H1 (cell line): ENCODE measurements around the gene MKI67. TPM values are rescaled to one million over a fixed set of nuclear protein-coding genes. Genes with fewer than 3 reads are reported as not detected.

Experiments
- CTCF ChIA-PET: fragments of 300-600 bp; sonication (Branson Sonifier 250); formaldehyde crosslinking; loops from one replicate; lab custom pipeline; 2021; ENCODE audit not compliant: partially characterized antibody; lab: Charles Lee
- POLR2A ChIA-PET: fragments of 300-600 bp; sonication (Branson Sonifier 250); formaldehyde crosslinking; loops from one replicate; lab custom pipeline; 2021; ENCODE audit warnings: inconsistent platforms; ENCODE audit not compliant: partially characterized antibody; lab: Charles Lee
- DNase-seq, 2 experiments: peaks; one replicate each; pipeline versions ENCODE4 v3.0.0 to v3.0.0-alpha.2; 2010 to 2022; ENCODE audit warnings: low spot score in 2 of 2, low read depth in 1 of 2, mixed read lengths in 1 of 2
- FAIRE-seq: peaks from 2 replicates; lab custom pipeline; 2011; peaks lifted over from hg19 to GRCh38; lab: Jason Lieb, UNC
- H2AFZ ChIP-seq: 2 replicates; pipeline ENCODE4 v1.8.1; 2012; ENCODE audit warnings: low read length, inconsistent platforms
- H2AK5ac ChIP-seq: 2 replicates; pipeline ENCODE4 v1.6.1; 2013; ENCODE audit warnings: low read depth, low read length
- H2BK120ac ChIP-seq: replicated peaks from 2 replicates; pipeline ENCODE3; 2013; ENCODE audit warnings: low read depth, low read length, inconsistent platforms
- H2BK12ac ChIP-seq: 2 replicates; pipeline ENCODE4 v1.6.1; 2013; ENCODE audit warnings: low read depth, low read length
- H2BK15ac ChIP-seq: 2 replicates; pipeline ENCODE4 v1.6.1; 2013; ENCODE audit warnings: low read length
- H2BK20ac ChIP-seq: 2 replicates; pipeline ENCODE4 v1.6.1; 2013; ENCODE audit warnings: low read length
- H2BK5ac ChIP-seq: 2 replicates; pipeline ENCODE4 v1.6.1; 2013; ENCODE audit warnings: low read depth, low read length
- H3K14ac ChIP-seq: 2 replicates; pipeline ENCODE4 v1.6.1; 2013; ENCODE audit warnings: inconsistent platforms; ENCODE audit not compliant: insufficient read length
- H3K18ac ChIP-seq: 2 replicates; pipeline ENCODE4 v1.6.1; 2013; ENCODE audit warnings: low read length; ENCODE audit errors: extremely low read depth
- H3K23ac ChIP-seq: 2 replicates; pipeline ENCODE4 v1.6.1; 2013; ENCODE audit warnings: inconsistent platforms; ENCODE audit not compliant: insufficient read length
- H3K23me2 ChIP-seq: 2 replicates; pipeline ENCODE4 v1.6.1; 2013; ENCODE audit warnings: low read depth, low read length
- H3K27ac ChIP-seq: 2 replicates; pipeline ENCODE4 v1.6.1; 2011; ENCODE audit warnings: low read depth, low read length, inconsistent platforms
- H3K27me3 ChIP-seq, 4 experiments: replicated peaks in 1 of 4; 1 replicate in 1 of 4; 2 replicates in 3 of 4; pipeline versions ENCODE4 v1.6.1 to v1.8.1; 2011 to 2013; ENCODE audit warnings: low read length in 3 of 4, mild to moderate bottlenecking in 3 of 4, inconsistent platforms in 2 of 4, mixed read lengths in 2 of 4, moderate library complexity in 1 of 4; ENCODE audit not compliant: control insufficient read depth in 3 of 4, insufficient read depth in 3 of 4; ENCODE audit errors: extremely low read depth in 1 of 4
- H3K36me3 ChIP-seq, 4 experiments: 2 replicates each; pipeline versions ENCODE4 v1.6.1 to v1.8.1; 2011 to 2013; ENCODE audit warnings: mild to moderate bottlenecking in 4 of 4, low read length in 3 of 4, moderate library complexity in 2 of 4, control low read depth in 1 of 4, inconsistent platforms in 1 of 4; ENCODE audit not compliant: insufficient read depth in 4 of 4, control insufficient read depth in 2 of 4
- H3K4ac ChIP-seq: replicated peaks from 2 replicates; pipeline ENCODE3; 2013; ENCODE audit warnings: low read length, low read depth, mixed read lengths, inconsistent platforms; ENCODE audit not compliant: insufficient read length
- H3K4me1 ChIP-seq, 4 experiments: replicated peaks in 1 of 4; 1 replicate in 1 of 4; 2 replicates in 3 of 4; pipeline versions ENCODE4 v1.6.1 to v1.8.1; 2011 to 2013; ENCODE audit warnings: low read length in 3 of 4, inconsistent platforms in 2 of 4, mixed read lengths in 1 of 4; ENCODE audit not compliant: insufficient read depth in 4 of 4, control insufficient read depth in 3 of 4
- H3K4me2 ChIP-seq, 2 experiments: 2 replicates each; pipeline versions ENCODE4 v1.6.1 to v1.8.1; 2011 to 2013; ENCODE audit warnings: low read depth in 2 of 2, low read length in 2 of 2, control low read depth in 1 of 2, inconsistent platforms in 1 of 2, mild to moderate bottlenecking in 1 of 2; ENCODE audit not compliant: insufficient read depth in 1 of 2
- H3K4me3 ChIP-seq, 4 experiments: fragments of 200-600, 300-600 bp in 1 of 4; sonication (generic), shearing (Covaris generic), sonication (Bioruptor Twin) in 1 of 4; 2 replicates each; pipeline versions ENCODE4 v1.5.1 to v1.8.1; 2011 to 2016; ENCODE audit warnings: low read length in 4 of 4, low read depth in 3 of 4, control low read depth in 2 of 4, inconsistent platforms in 2 of 4, mild to moderate bottlenecking in 2 of 4, mixed read lengths in 1 of 4, moderate library complexity in 1 of 4; ENCODE audit not compliant: insufficient read depth in 2 of 4; ENCODE audit errors: extremely low read depth in 1 of 4
- H3K56ac ChIP-seq: replicated peaks from 2 replicates; pipeline ENCODE3; 2013; ENCODE audit warnings: low read depth, mild to moderate bottlenecking, mixed read lengths, low read length, inconsistent platforms; ENCODE audit not compliant: insufficient read length
- H3K79me1 ChIP-seq: 2 replicates; pipeline ENCODE4 v1.6.1; 2013; ENCODE audit warnings: low read depth, low read length, control low read depth
- H3K79me2 ChIP-seq, 2 experiments: 2 replicates each; pipeline versions ENCODE4 v1.6.1 to v1.8.1; 2012 to 2013; ENCODE audit warnings: low read length in 2 of 2, mild to moderate bottlenecking in 2 of 2, inconsistent platforms in 1 of 2; ENCODE audit not compliant: insufficient read depth in 2 of 2, control insufficient read depth in 1 of 2
- H3K9ac ChIP-seq, 4 experiments: replicated peaks in 1 of 4; 1 replicate in 1 of 4; 2 replicates in 3 of 4; pipeline versions ENCODE4 v1.6.1 to v1.8.1; 2011 to 2013; ENCODE audit warnings: low read depth in 3 of 4, low read length in 3 of 4, control low read depth in 2 of 4, mild to moderate bottlenecking in 2 of 4, moderate library complexity in 2 of 4, inconsistent platforms in 1 of 4; ENCODE audit errors: extremely low read depth in 1 of 4
- H3K9me3 ChIP-seq, 2 experiments: 2 replicates each; pipeline versions ENCODE4 v1.6.1 to v1.8.1; 2012 to 2013; ENCODE audit warnings: mild to moderate bottlenecking in 2 of 2, moderate library complexity in 2 of 2, control low read depth in 1 of 2, inconsistent platforms in 1 of 2, low read depth in 1 of 2, low read length in 1 of 2, mixed read lengths in 1 of 2; ENCODE audit not compliant: insufficient read depth in 2 of 2
- H4K20me1 ChIP-seq, 2 experiments: replicated peaks in 1 of 2; 2 replicates each; pipeline versions ENCODE3 to v1.8.1; 2011 to 2013; ENCODE audit warnings: inconsistent platforms in 2 of 2, low read length in 2 of 2, mild to moderate bottlenecking in 1 of 2; ENCODE audit not compliant: insufficient read depth in 2 of 2, control insufficient read depth in 1 of 2
- H4K5ac ChIP-seq: 2 replicates; pipeline ENCODE4 v1.6.1; 2013; ENCODE audit warnings: low read length, low read depth, mixed read lengths, inconsistent platforms; ENCODE audit not compliant: insufficient read length
- H4K8ac ChIP-seq: 2 replicates; pipeline ENCODE4 v1.8.0; 2013; ENCODE audit warnings: mild to moderate bottlenecking, moderate library complexity, low read length, inconsistent platforms; ENCODE audit not compliant: insufficient read depth; ENCODE audit errors: extremely low read depth
- H4K91ac ChIP-seq: replicated peaks from 2 replicates; pipeline ENCODE3; 2013; ENCODE audit warnings: low read length, mixed read lengths, inconsistent platforms; ENCODE audit not compliant: insufficient read length
- ASH2L ChIP-seq: fragments of 200-600, 300-600 bp; sonication (generic); IDR thresholded peaks from one replicate; pipeline ENCODE4 v1.7.1; 2017; ENCODE audit warnings: low read length
- BACH1 ChIP-seq: IDR thresholded peaks from 2 replicates; pipeline ENCODE4 v1.6.1; 2012; ENCODE audit warnings: low read length, improper control_type of control experiment
- CEBPB ChIP-seq: IDR thresholded peaks from 2 replicates; pipeline ENCODE4 v1.6.1; 2012; ENCODE audit warnings: low read depth, low read length
- CREB1 ChIP-seq: IDR thresholded peaks from 2 replicates; pipeline ENCODE4 v1.6.1; 2012; ENCODE audit warnings: inconsistent platforms
- CTBP2 ChIP-seq: IDR thresholded peaks from 2 replicates; pipeline ENCODE4 v1.7.0; 2011; ENCODE audit warnings: borderline replicate concordance, mild to moderate bottlenecking, moderate library complexity, mixed read lengths, low read length; ENCODE audit not compliant: insufficient read depth, insufficient read length
- EP300 ChIP-seq, 2 experiments: IDR thresholded peaks; 1 replicate in 1 of 2; 2 replicates in 1 of 2; pipeline ENCODE4 v1.6.1; 2011 to 2012; ENCODE audit warnings: low read depth in 2 of 2, low read length in 2 of 2, mild to moderate bottlenecking in 2 of 2, borderline replicate concordance in 1 of 2, inconsistent platforms in 1 of 2, moderate library complexity in 1 of 2
- GABPA ChIP-seq: IDR thresholded peaks from 2 replicates; pipeline ENCODE4 v1.6.1; 2011; ENCODE audit warnings: mild to moderate bottlenecking, low read length, moderate library complexity, borderline replicate concordance; ENCODE audit not compliant: insufficient read depth
- RBBP5 ChIP-seq: IDR thresholded peaks from 2 replicates; pipeline ENCODE4 v1.7.1; 2012; ENCODE audit warnings: low read depth, mild to moderate bottlenecking, inconsistent platforms, low read length, moderate library complexity, borderline replicate concordance
- RNF2 ChIP-seq: fragments of 200-900, 300-1000 bp; sonication (generic); IDR thresholded peaks from 2 replicates; pipeline ENCODE4 v1.7.1; 2016; ENCODE audit warnings: borderline replicate concordance, low read depth, mild to moderate bottlenecking, antibody characterized with exemption, low read length; ENCODE audit not compliant: poor library complexity, severe bottlenecking; ENCODE audit errors: missing control alignments
- SIX5 ChIP-seq: IDR thresholded peaks from 2 replicates; pipeline ENCODE4 v1.6.1; 2011; ENCODE audit warnings: mild to moderate bottlenecking, low read depth, low read length
- TEAD4 ChIP-seq: IDR thresholded peaks from 2 replicates; pipeline ENCODE4 v1.6.1; 2012; ENCODE audit warnings: low read depth, low read length, inconsistent platforms, mixed read lengths
- YY1 ChIP-seq: IDR thresholded peaks from 2 replicates; pipeline ENCODE4 v1.6.1; 2011; ENCODE audit warnings: low read depth, mild to moderate bottlenecking, low read length
- WGBS, 2 experiments: shearing (Covaris generic) in 1 of 2; methylation state at CpG; one replicate each; pipeline versions ENCODE4 v1.1.6 to v1.1.7; 2013 to 2015; ENCODE audit warnings: low lambda C conversion rate in 2 of 2, mixed read lengths in 2 of 2, inconsistent platforms in 1 of 2, low coverage in 1 of 2, missing lambda C conversion rate in 1 of 2; ENCODE audit not compliant: insufficient replicate concordance in 2 of 2, insufficient coverage in 1 of 2, insufficient read length in 1 of 2; ENCODE audit errors: extremely low coverage in 1 of 2, missing lambda C conversion rate in 1 of 2; 5-methylcytosine and 5-hydroxymethylcytosine counted together
- polyA plus RNA-seq, 7 experiments: library from polyadenylated mRNA; depleted of rRNA in 3 of 7; stranded (reverse) in 5 of 7; unstranded in 2 of 7; fragments of >200 nt in 5 of 7; fragments of 200-250 nt in 2 of 7; gene quantifications; 1 replicate in 5 of 7; 2 replicates in 1 of 7; 4 replicates in 1 of 7; pipeline versions ENCODE4 v1.2.1 to v1.2.3, GENCODE V29; 2011 to 2013; ENCODE audit warnings: missing spikeins in 2 of 7, mixed read lengths in 2 of 7
- total RNA-seq: library from RNA; stranded (reverse); fragmentation: NEBNext Ultra II Directional; extraction: Animal tissue kit (Norgen Biotek cat#: 25700); gene quantifications from 2 replicates; pipeline ENCODE4 v1.2.1, GENCODE V29; 2021

The MKI67 gene
- total and polyA plus RNA-seq, 2 of the 8 experiments (the other 6 are each of a cell fraction or from before 2014, with no cell fraction given): 15.8 to 85.1 TPM

GRCh38 chr10:128084364-128084763, 41.9 kb downstream of the MKI67 start:
- Histone ChIP-seq H3K4me1 (peaks cover 8 to 21% (median 13%) of the 10 kb centered on the region in 4 experiments; a peak in 6 of 7 replicates), H3K4me2 (0 out of 4 replicates have a peak overlapping the region, but pooled peaks of 1 of the 2 experiments have one; percentile 2)
- no peak for DNase-seq
- TF ChIP-seq RNF2 (no peak), RBBP5 (no peak), SIX5 (no peak), BACH1 (no peak), YY1 (no peak), CREB1 (no peak), ASH2L (no peak), TEAD4 (no peak), GABPA (no peak), EP300 (IDR thresholded peaks at IDR 0.05; ENCODE audit: borderline replicate concordance in 1 of 2, low read depth in 2 of 2, low read length in 2 of 2) (no peak), CTBP2 (no peak), CEBPB (no peak)

More at GRCh38 chr10:128084364-128084763, 41.9 kb downstream of the MKI67 start:
- Histone ChIP-seq H4K8ac (no peak overlapping the region), H2BK20ac (no peak overlapping the region), H3K56ac (no peak overlapping the region), H4K20me1 (no peaks in the 10 kb centered on the region), H3K36me3 (no peaks in the 10 kb centered on the region), H2BK120ac (no peak overlapping the region), H3K18ac (no peak overlapping the region), H3K27ac (no peak overlapping the region), H2AK5ac (no peak overlapping the region), H2BK12ac (no peak overlapping the region), H3K27me3 (no peaks in the 10 kb centered on the region; a peak in 1 of 7 replicates), H4K5ac (no peak overlapping the region), H2BK5ac (no peak overlapping the region), H3K9me3 (no peaks in the 10 kb centered on the region), H3K79me2 (no peaks in the 10 kb centered on the region), H3K4me3 (no peak overlapping the region), H3K14ac (no peak overlapping the region), H3K9ac (no peak overlapping the region), H2BK15ac (no peak overlapping the region), H3K79me1 (no peaks in the 10 kb centered on the region), H4K91ac (no peak overlapping the region), H2AFZ (0 out of 2 replicates have a peak overlapping the region, but pooled peaks have one; percentile 29), H3K23ac (no peak overlapping the region), H3K4ac (no peak overlapping the region), H3K23me2 (no peaks in the 10 kb centered on the region)
- ChIA-PET CTCF (interaction anchor here (1.2 to 1.5 kb wide), 5 partner anchors 33 to 178 kb away, joined by 3 to 5 read pairs (median 3); no protein-coding TSS in a partner anchor), POLR2A (no interaction called here)
- WGBS, 2 experiments: 92% methylated on average over 10 of the region's 10 CpGs; no CpG with 5 or more reads in 1 of the 2 experiments
- no peak for FAIRE-seq
